NCI-H2196 treated with DMSO at 0.1 percent for 48 hours (cell line): ENCODE measurements around the gene PDP2.
A peak's percentile ranks its signal among the peaks of the same experiment; 100 is the strongest.

Experiments used
- DNase-seq: peaks from one replicate; lab custom pipeline; 2025; ENCODE audit not compliant: unreplicated experiment; lab: John Stamatoyannopoulos, UW

PDP2 gene

GRCh38 chr16:66880288-66881013, at the start of gene PDP2:
Gene PDP2 (plus strand): TSS chr16:66880515. CDS start chr16:66884285, 3,770 bp downstream.
- peak; percentile 74 for DNase-seq

- no peak for DNase-seq
These were observed 48.1 kb upstream of the PDP2 start for GRCh38 chr16:66832190-66832589.

- DNase-seq: no peak
These were observed 47.5 kb upstream of the PDP2 start for GRCh38 chr16:66832661-66833305.

- DNase-seq: no peak
These were observed 45.6 kb upstream of the PDP2 start for GRCh38 chr16:66834746-66835145.

- DNase-seq: no peak
These were observed 39.4 kb upstream of the PDP2 start for GRCh38 chr16:66840883-66841282.

GRCh38 chr16:66841366-66841765, 38.9 kb upstream of the PDP2 start:
- no peak for DNase-seq

- DNase-seq: peak; percentile 5
These were observed 37.5 kb upstream of the PDP2 start for GRCh38 chr16:66842765-66843164.

GRCh38 chr16:66843191-66843590, 37.1 kb upstream of the PDP2 start:
- DNase-seq: no peak

- DNase-seq: no peak
These were observed 36.3 kb upstream of the PDP2 start for GRCh38 chr16:66844009-66844341.

- DNase-seq: no peak
These were observed 35.8 kb upstream of the PDP2 start, which contains the start of gene CA7 for GRCh38 chr16:66844342-66845079. Gene CA7 (plus strand): TSS chr16:66844414. CDS start chr16:66844488, 74 bp downstream.

GRCh38 chr16:66845080-66845410, 35.3 kb upstream of the PDP2 start:
- no peak for DNase-seq

GRCh38 chr16:66845791-66846221, 34.5 kb upstream of the PDP2 start:
- no peak for DNase-seq

- no peak for DNase-seq
These were observed 34.0 kb upstream of the PDP2 start for GRCh38 chr16:66846266-66846665.

- DNase-seq: no peak
These were observed 33.5 kb upstream of the PDP2 start for GRCh38 chr16:66846831-66847230.

GRCh38 chr16:66847533-66848067, 32.7 kb upstream of the PDP2 start:
- DNase-seq: no peak

GRCh38 chr16:66848172-66848571, 32.1 kb upstream of the PDP2 start:
- DNase-seq: no peak

- DNase-seq: no peak
These were observed 31.3 kb upstream of the PDP2 start for GRCh38 chr16:66849021-66849420.

- no peak for DNase-seq
These were observed 30.8 kb upstream of the PDP2 start for GRCh38 chr16:66849549-66849948.

- DNase-seq: no peak
These were observed 30.1 kb upstream of the PDP2 start for GRCh38 chr16:66850115-66850815.

GRCh38 chr16:66851166-66851964, 28.9 kb upstream of the PDP2 start:
- no peak for DNase-seq
